Smooth muscle cell (in vitro differentiated cells): Measurements from ENCODE around the gene CREBBP. TPM values are rescaled to one million over a fixed set of nuclear protein-coding genes. Genes with fewer than 3 reads are reported as not detected.

Experiments used
- DNase-seq: peaks from one replicate; lab custom pipeline; 2025; ENCODE audit not compliant: unreplicated experiment; lab: John Stamatoyannopoulos, UW
- H2AFZ ChIP-seq: fragments of 200-600 bp; sonication (generic); 2 replicates; pipeline ENCODE4 v1.6.0; 2016; ENCODE audit warnings: antibody characterized with exemption, low read depth, mild to moderate bottlenecking
- H3F3A ChIP-seq: fragments of 200-600 bp; sonication (generic); 2 replicates; pipeline ENCODE4 v1.6.0; 2017; ENCODE audit warnings: antibody characterized with exemption, low read depth
- H3K27ac ChIP-seq: fragments of 200-600 bp; sonication (generic); 2 replicates; pipeline ENCODE4 v1.5.1; 2016; ENCODE audit warnings: low read depth, mild to moderate bottlenecking
- H3K27me3 ChIP-seq: fragments of 200-600 bp; sonication (generic); 2 replicates; pipeline ENCODE4 v1.6.1; 2016; ENCODE audit warnings: low read depth, mild to moderate bottlenecking
- H3K36me3 ChIP-seq: fragments of 200-600 bp; sonication (generic); 2 replicates; pipeline ENCODE4 v1.5.1; 2016; ENCODE audit warnings: low read depth
- H3K4me1 ChIP-seq: fragments of 200-600 bp; sonication (generic); 2 replicates; pipeline ENCODE4 v1.5.1; 2016; ENCODE audit warnings: low read depth
- H3K4me2 ChIP-seq: fragments of 200-600 bp; sonication (generic); 2 replicates; pipeline ENCODE4 v1.6.0; 2016; ENCODE audit warnings: mild to moderate bottlenecking
- H3K4me3 ChIP-seq: fragments of 200-600 bp; sonication (generic); 2 replicates; pipeline ENCODE4 v1.5.1; 2016; ENCODE audit warnings: mild to moderate bottlenecking
- H3K79me2 ChIP-seq: fragments of 200-600 bp; sonication (generic); 2 replicates; pipeline ENCODE4 v1.6.0; 2016; ENCODE audit warnings: low read depth, mild to moderate bottlenecking
- H3K9ac ChIP-seq: fragments of 200-600 bp; sonication (generic); 2 replicates; pipeline ENCODE4 v1.6.0; 2016; ENCODE audit warnings: low read depth
- H3K9me3 ChIP-seq: fragments of 200-600 bp; sonication (generic); replicated peaks from 2 replicates; pipeline ENCODE4 v1.5.1; 2016; ENCODE audit warnings: low read depth
- H4K20me1 ChIP-seq: fragments of 200-600 bp; sonication (generic); 2 replicates; pipeline ENCODE4 v1.6.0; 2016; ENCODE audit warnings: low read depth
- WGBS: methylation state at CpG from one replicate; pipeline ENCODE4 v1.1.7; 2016; ENCODE audit warnings: low lambda C conversion rate; 5-methylcytosine and 5-hydroxymethylcytosine counted together
- polyA plus RNA-seq: library from polyadenylated mRNA; unstranded; fragments of >200 nt; fragmentation: Nextera tagmentation; extraction: Ambion mirVana; gene quantifications from 2 replicates; pipeline ENCODE4 v1.2.1, GENCODE V29; 2016
- total RNA-seq: library from RNA; depleted of rRNA; stranded (reverse); fragments of >200 nt; gene quantifications from 2 replicates; pipeline ENCODE4 v1.2.3, GENCODE V29; 2014
- TF ChIP-seq, protein P1 (sequence below): fragments of 200-600 bp; sonication (generic); IDR thresholded peaks from 2 replicates; pipeline ENCODE4 v1.5.1; 2017; ENCODE audit warnings: borderline replicate concordance, mild to moderate bottlenecking, antibody characterized with exemption; ENCODE audit not compliant: insufficient read depth, poor library complexity, severe bottlenecking

CREBBP gene
- total and polyA plus RNA-seq, 2 experiments from 2014 or later: 14.3 to 19.6 TPM

DNA sequence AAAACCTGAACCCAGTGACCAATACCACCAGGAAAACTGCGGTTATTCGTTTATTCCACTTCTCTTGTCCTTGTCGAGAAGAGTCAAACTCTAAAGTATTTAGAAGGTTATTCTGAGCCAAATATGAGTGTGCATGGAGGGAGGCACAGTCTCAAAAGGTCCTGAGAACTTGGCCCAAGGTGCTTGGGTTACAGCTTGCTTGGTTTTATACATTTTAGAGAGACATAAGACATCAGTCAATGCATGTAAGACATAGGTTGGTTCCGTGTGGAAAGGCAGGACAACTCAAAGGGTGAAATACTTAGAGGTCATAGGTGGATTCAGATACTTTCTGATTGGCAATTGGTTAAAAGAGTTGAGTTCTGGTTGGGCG, 162.5 kb downstream of the CREBBP start:
- H3K27me3 ChIP-seq: no peaks in the 10 kb centered on the region
- H4K20me1 ChIP-seq: no peaks in the 10 kb centered on the region
- TF ChIP-seq, protein P1, sequence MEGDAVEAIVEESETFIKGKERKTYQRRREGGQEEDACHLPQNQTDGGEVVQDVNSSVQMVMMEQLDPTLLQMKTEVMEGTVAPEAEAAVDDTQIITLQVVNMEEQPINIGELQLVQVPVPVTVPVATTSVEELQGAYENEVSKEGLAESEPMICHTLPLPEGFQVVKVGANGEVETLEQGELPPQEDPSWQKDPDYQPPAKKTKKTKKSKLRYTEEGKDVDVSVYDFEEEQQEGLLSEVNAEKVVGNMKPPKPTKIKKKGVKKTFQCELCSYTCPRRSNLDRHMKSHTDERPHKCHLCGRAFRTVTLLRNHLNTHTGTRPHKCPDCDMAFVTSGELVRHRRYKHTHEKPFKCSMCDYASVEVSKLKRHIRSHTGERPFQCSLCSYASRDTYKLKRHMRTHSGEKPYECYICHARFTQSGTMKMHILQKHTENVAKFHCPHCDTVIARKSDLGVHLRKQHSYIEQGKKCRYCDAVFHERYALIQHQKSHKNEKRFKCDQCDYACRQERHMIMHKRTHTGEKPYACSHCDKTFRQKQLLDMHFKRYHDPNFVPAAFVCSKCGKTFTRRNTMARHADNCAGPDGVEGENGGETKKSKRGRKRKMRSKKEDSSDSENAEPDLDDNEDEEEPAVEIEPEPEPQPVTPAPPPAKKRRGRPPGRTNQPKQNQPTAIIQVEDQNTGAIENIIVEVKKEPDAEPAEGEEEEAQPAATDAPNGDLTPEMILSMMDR: no peak
- H3K9me3 ChIP-seq: no peaks in the 10 kb centered on the region
- peak overlapping the region; percentile 44 for H3K27ac ChIP-seq
- 33% methylated on average over 5 of the region's 5 CpGs for WGBS
- H3K4me3 ChIP-seq: peak overlapping the region; percentile 85
- peaks cover 34% of the 10 kb centered on the region for H3K79me2 ChIP-seq
- H2AFZ ChIP-seq: peak overlapping the region; percentile 93
- no peaks in the 10 kb centered on the region for H3F3A ChIP-seq
- H3K4me2 ChIP-seq: peak overlapping the region; percentile 97
- H3K4me1 ChIP-seq: peaks cover 3% of the 10 kb centered on the region
- DNase-seq: no peak
- H3K9ac ChIP-seq: peak overlapping the region; percentile 80
- no peaks in the 10 kb centered on the region for H3K36me3 ChIP-seq

DNA sequence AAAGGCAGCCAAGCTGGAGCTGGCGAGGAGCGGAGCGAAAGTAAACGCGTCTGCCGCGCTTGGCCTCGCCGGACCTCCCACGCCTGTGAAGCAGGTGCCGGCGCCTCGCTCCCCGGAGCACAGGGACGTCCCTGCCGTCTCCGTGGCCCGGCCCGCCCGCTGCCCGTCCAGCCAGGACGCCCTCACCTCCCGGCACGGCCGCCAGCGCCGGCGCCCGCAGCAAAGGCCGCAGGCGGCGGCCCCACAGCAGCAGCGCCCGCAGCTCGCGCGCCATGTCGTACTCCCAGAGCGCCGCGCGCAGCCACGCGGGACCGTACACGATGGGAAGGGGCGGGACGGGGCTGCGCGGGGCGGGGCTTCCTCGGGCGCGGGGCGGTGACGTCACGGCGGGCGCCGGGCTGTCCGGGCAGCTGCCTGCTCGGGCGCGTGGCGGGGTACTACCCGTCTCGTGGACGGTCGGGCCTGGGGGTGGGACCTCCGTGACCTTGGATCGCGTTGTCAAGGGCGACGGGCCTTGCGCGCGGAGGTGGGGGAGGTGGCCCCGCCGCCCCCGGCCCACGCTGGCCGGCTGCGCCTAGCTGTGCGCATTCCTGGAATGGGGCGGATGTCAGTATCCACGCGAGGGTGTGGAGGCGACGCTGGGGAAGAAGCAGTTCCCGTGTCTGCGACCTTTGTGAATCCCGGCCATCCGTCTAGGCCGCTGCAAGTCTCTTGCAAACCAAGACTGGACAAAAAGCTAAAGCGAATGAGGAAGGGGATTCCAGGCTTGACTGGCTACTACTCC, 163.1 kb downstream of the CREBBP start, which contains the start of gene TRAP1:
Gene TRAP1 (minus strand): TSS at position 290 of the 784 bp plus-strand sequence. CDS start 16 bp downstream, at position 274.
- TF ChIP-seq, protein P1: no peak
- peak within 1 kb of the TSS; percentile 97 for H3K4me2 ChIP-seq
- H3K36me3 ChIP-seq: no peaks in the 10 kb centered on the region
- peak within 1 kb of the TSS; percentile 85 for H3K4me3 ChIP-seq
- H2AFZ ChIP-seq: peak within 1 kb of the TSS; percentile 93
- DNase-seq: peak; percentile 82
- under 1% methylated on average over 55 of the region's 95 CpGs for WGBS
- H3K79me2 ChIP-seq: peaks cover 34% of the 10 kb centered on the region
- no peaks in the 10 kb centered on the region for H3K9me3 ChIP-seq
- H4K20me1 ChIP-seq: no peaks in the 10 kb centered on the region
- H3K4me1 ChIP-seq: peaks cover 3% of the 10 kb centered on the region
- H3K27me3 ChIP-seq: no peaks in the 10 kb centered on the region
- H3K27ac ChIP-seq: peak within 1 kb of the TSS; percentile 44
- peak within 1 kb of the TSS; percentile 80 for H3K9ac ChIP-seq
- no peaks in the 10 kb centered on the region for H3F3A ChIP-seq

DNA sequence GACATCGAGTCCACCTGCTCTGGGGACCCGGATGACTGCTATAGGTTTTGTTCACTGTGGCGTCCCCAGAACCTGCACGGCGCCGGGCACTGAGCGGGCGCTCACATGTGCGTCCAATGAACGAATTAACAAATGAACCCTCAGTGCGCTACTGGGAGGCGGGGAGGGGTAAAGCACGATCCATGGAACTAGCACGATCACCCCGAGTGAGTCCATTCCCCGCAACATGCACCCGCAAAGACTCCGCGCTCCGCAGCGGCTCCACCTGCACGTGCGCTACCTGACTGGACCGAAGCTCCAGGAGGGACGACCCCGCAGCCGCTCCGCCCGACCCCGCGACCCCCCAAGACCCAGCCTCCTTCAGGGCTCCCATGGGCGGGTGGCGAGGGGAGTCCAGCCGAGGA, 163.7 kb downstream of the CREBBP start:
- H4K20me1 ChIP-seq: peaks cover 1% of the 10 kb centered on the region
- H3K4me1 ChIP-seq: peaks cover 3% of the 10 kb centered on the region
- H3K9me3 ChIP-seq: no peaks in the 10 kb centered on the region
- TF ChIP-seq, protein P1: no peak
- H3K79me2 ChIP-seq: peaks cover 34% of the 10 kb centered on the region
- H3K4me2 ChIP-seq: peak overlapping the region; percentile 97
- H3F3A ChIP-seq: no peaks in the 10 kb centered on the region
- WGBS: 3% methylated on average over 32 of the region's 34 CpGs
- H3K9ac ChIP-seq: peak overlapping the region; percentile 73
- peak overlapping the region; percentile 85 for H3K4me3 ChIP-seq
- H3K36me3 ChIP-seq: no peaks in the 10 kb centered on the region
- no peaks in the 10 kb centered on the region for H3K27me3 ChIP-seq
- no peak overlapping the region for H3K27ac ChIP-seq
- DNase-seq: no peak
- peak overlapping the region; percentile 83 for H2AFZ ChIP-seq
